Endodermal cell (in vitro differentiated cells): Measurements from ENCODE around the gene SH2B3. TPM values are rescaled to one million over a fixed set of nuclear protein-coding genes. Genes with fewer than 3 reads are reported as not detected.

Source experiments
- DNase-seq: peaks from one replicate; pipeline ENCODE4 v3.0.0-alpha.2; 2017
- H3K27ac ChIP-seq: 2 replicates; pipeline ENCODE4 v1.5.1; 2013; ENCODE audit warnings: mild to moderate bottlenecking, low read depth, low read length, moderate library complexity
- H3K27me3 ChIP-seq: 2 replicates; pipeline ENCODE4 v1.6.1; 2013; ENCODE audit warnings: mild to moderate bottlenecking, low read length, moderate library complexity; ENCODE audit not compliant: insufficient read depth, control insufficient read depth, poor library complexity, severe bottlenecking
- H3K36me3 ChIP-seq: 2 replicates; pipeline ENCODE4 v1.7.0; 2013; ENCODE audit warnings: mild to moderate bottlenecking, low read length, moderate library complexity; ENCODE audit not compliant: control insufficient read depth, insufficient read depth
- H3K4me1 ChIP-seq: one replicate; pipeline ENCODE4 v1.7.0; 2013; ENCODE audit warnings: low read length; ENCODE audit not compliant: control insufficient read depth, insufficient read depth
- H3K4me3 ChIP-seq: 2 replicates; pipeline ENCODE4 v1.5.1; 2013; ENCODE audit warnings: mild to moderate bottlenecking, low read length, moderate library complexity
- H3K9ac ChIP-seq: 2 replicates; pipeline ENCODE4 v1.6.1; 2013; ENCODE audit warnings: mild to moderate bottlenecking, low read length, moderate library complexity; ENCODE audit not compliant: poor library complexity, severe bottlenecking; ENCODE audit errors: extremely low read depth
- H3K9me3 ChIP-seq: 2 replicates; pipeline ENCODE4 v1.6.1; 2013; ENCODE audit warnings: mild to moderate bottlenecking, low read length, moderate library complexity; ENCODE audit not compliant: control insufficient read depth
- H3K27ac Mint-ChIP-seq: 2 replicates; pipeline ENCODE4 v1.8.0; 2020; ENCODE audit warnings: mixed read lengths
- H3K27me3 Mint-ChIP-seq: 2 replicates; pipeline ENCODE4 v1.8.0; 2021; ENCODE audit warnings: mild to moderate bottlenecking, mixed read lengths; ENCODE audit not compliant: insufficient read depth
- H3K36me3 Mint-ChIP-seq: 2 replicates; pipeline ENCODE4 v1.8.0; 2020; ENCODE audit warnings: low read depth, mixed read lengths
- H3K4me1 Mint-ChIP-seq: 2 replicates; pipeline ENCODE4 v1.8.0; 2020; ENCODE audit warnings: mixed read lengths
- H3K4me3 Mint-ChIP-seq: 2 replicates; pipeline ENCODE4 v1.8.0; 2020; ENCODE audit warnings: mild to moderate bottlenecking, moderate library complexity, mixed read lengths
- H3K9me3 Mint-ChIP-seq: 2 replicates; pipeline ENCODE4 v1.8.0; 2020; ENCODE audit warnings: mild to moderate bottlenecking, mixed read lengths
- WGBS, 2 experiments: methylation state at CpG; one replicate each; pipeline versions ENCODE4 v1.1.5 to v1.1.7; 2013; ENCODE audit warnings: missing lambda C conversion rate in 2 of 2, mixed read lengths in 1 of 2; ENCODE audit not compliant: insufficient coverage in 1 of 2, insufficient read length in 1 of 2; 5-methylcytosine and 5-hydroxymethylcytosine counted together
- total RNA-seq, 2 donors: library from RNA; stranded (reverse); fragmentation: NEBNext Ultra II Directional in 1 of 2; extraction: Animal tissue kit (Norgen Biotek cat#: 25700) in 1 of 2; gene quantifications; 2 replicates in 1 of 2; 3 replicates in 1 of 2; pipeline ENCODE4 v1.2.1, GENCODE V29; 2021
- TF ChIP-seq, protein P1 (sequence below): fragments of 200-600 bp; sonication (generic); conservative IDR thresholded peaks from 2 replicates; pipeline ENCODE4 v1.5.0; 2021; ENCODE audit warnings: antibody characterized with exemption, mild to moderate bottlenecking

SH2B3 gene
- total RNA-seq, 2 donors from 2014 or later: 6.8 to 6.9 TPM

DNA sequence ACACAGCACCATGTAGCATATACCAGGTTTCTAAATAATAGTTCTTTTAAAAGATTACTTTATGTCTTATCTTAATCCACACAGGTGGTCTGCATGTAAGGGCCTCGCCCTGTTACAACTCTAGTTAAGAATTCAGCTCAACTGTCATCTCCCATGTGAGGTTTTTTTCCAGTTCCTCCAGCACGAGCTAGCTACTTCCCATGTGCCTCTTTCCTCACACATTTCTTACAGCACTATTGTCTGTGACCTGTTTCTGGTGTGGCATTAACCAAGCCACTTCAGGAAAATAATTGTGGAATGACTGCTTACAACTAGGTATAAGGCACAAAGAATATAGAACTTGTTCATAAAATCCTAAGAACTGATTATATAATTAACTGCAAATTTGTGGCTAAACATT is 65.5 kb downstream of the SH2B3 start:
- H3K27me3 Mint-ChIP-seq: no peaks in the 10 kb centered on the region
- 89 to 100% methylated on average over 1 to 2 of the region's 2 CpGs for WGBS, 2 experiments

DNA sequence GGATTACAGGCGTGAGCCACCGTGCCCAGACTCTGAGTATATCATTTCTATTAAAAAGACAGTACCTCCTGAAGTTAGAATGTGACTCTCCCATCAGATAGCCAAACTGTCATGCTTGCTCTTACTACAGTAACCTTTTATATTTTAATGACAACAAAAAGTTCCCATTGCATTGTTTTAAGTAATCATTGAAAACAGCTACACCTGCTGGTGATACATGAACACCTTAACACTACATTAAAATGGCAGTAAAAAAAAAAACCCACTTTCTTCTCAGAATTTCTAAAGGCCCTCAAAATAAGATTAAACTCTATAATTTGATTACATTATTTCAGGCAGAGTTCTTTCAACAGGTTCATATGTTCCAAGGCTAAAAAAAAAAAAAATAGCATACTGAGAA is 76.7 kb downstream of the SH2B3 start:
- DNase-seq: no peak
- H3K36me3 ChIP-seq: peaks cover 85% of the 10 kb centered on the region
- H3K4me3 ChIP-seq: no peak overlapping the region
- no peaks in the 10 kb centered on the region for H3K27me3 ChIP-seq
- H3K27me3 Mint-ChIP-seq: no peaks in the 10 kb centered on the region
- TF ChIP-seq, protein P1, sequence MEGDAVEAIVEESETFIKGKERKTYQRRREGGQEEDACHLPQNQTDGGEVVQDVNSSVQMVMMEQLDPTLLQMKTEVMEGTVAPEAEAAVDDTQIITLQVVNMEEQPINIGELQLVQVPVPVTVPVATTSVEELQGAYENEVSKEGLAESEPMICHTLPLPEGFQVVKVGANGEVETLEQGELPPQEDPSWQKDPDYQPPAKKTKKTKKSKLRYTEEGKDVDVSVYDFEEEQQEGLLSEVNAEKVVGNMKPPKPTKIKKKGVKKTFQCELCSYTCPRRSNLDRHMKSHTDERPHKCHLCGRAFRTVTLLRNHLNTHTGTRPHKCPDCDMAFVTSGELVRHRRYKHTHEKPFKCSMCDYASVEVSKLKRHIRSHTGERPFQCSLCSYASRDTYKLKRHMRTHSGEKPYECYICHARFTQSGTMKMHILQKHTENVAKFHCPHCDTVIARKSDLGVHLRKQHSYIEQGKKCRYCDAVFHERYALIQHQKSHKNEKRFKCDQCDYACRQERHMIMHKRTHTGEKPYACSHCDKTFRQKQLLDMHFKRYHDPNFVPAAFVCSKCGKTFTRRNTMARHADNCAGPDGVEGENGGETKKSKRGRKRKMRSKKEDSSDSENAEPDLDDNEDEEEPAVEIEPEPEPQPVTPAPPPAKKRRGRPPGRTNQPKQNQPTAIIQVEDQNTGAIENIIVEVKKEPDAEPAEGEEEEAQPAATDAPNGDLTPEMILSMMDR: peak; percentile 62
- no peak overlapping the region for H3K27ac Mint-ChIP-seq
- H3K27ac ChIP-seq: no peak overlapping the region
- 96 to 100% methylated on average over 2 of the region's 2 CpGs for WGBS, 2 experiments
- no peaks in the 10 kb centered on the region for H3K9me3 Mint-ChIP-seq
- H3K4me1 Mint-ChIP-seq: no peaks in the 10 kb centered on the region
- H3K4me1 ChIP-seq: no peaks in the 10 kb centered on the region
- no peak overlapping the region for H3K4me3 Mint-ChIP-seq
- peaks cover 63% of the 10 kb centered on the region for H3K36me3 Mint-ChIP-seq
- H3K9me3 ChIP-seq: no peaks in the 10 kb centered on the region
- no peak overlapping the region for H3K9ac ChIP-seq

More for the DNA sequence above, 65.5 kb downstream of the SH2B3 start:
- peaks cover 70% of the 10 kb centered on the region for H3K36me3 ChIP-seq
- Mint-ChIP-seq H3K4me1 (no peaks in the 10 kb centered on the region), H3K4me3 (no peak overlapping the region), H3K9me3 (no peaks in the 10 kb centered on the region), H3K36me3 (peaks cover 63% of the 10 kb centered on the region), H3K27ac (peak overlapping the region; percentile 11)
- H3K27me3 ChIP-seq: no peaks in the 10 kb centered on the region
- no peak for DNase-seq
- H3K9me3 ChIP-seq: no peaks in the 10 kb centered on the region
- peak overlapping the region; percentile 11 for H3K9ac ChIP-seq
- no peak overlapping the region for H3K4me3 ChIP-seq
- H3K27ac ChIP-seq: no peak overlapping the region
- H3K4me1 ChIP-seq: no peaks in the 10 kb centered on the region
- TF ChIP-seq, protein P1: no peak

DNA sequence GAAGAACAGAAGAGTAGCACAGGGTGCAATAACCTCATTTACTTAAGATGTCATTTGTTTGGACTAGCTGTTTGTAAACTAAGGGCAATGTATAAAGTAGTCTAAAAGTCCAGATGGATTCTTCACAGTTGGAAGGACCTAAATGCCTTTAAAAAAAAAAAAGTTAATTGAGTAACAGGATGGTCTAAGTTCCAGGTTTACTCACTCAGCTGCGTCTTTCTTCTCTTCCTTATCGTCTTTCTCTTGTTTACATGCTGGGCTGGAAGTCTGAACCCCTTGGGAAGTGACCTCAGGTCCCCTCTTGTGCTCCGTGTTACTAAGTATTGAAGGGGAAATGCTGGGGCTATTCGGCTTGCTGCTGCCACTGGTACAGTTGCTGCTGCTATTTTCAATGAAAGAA is 82.5 kb downstream of the SH2B3 start:
- Mint-ChIP-seq H3K9me3 (no peaks in the 10 kb centered on the region), H3K4me1 (peaks cover 2% of the 10 kb centered on the region), H3K27ac (no peak overlapping the region), H3K4me3 (no peak overlapping the region), H3K27me3 (no peaks in the 10 kb centered on the region), H3K36me3 (peaks cover 58% of the 10 kb centered on the region)
- TF ChIP-seq, protein P1: no peak
- no peaks in the 10 kb centered on the region for H3K4me1 ChIP-seq
- H3K36me3 ChIP-seq: peaks cover 88% of the 10 kb centered on the region
- no peaks in the 10 kb centered on the region for H3K9me3 ChIP-seq
- WGBS, 2 experiments: 85 to 92% methylated on average over 2 to 4 of the region's 4 CpGs
- H3K9ac ChIP-seq: no peak overlapping the region
- H3K27me3 ChIP-seq: no peaks in the 10 kb centered on the region
- H3K27ac ChIP-seq: no peak overlapping the region
- no peak overlapping the region for H3K4me3 ChIP-seq
- DNase-seq: no peak
